Daoy (cell line): ENCODE data around the gene RASL11B. TPM values are rescaled to one million over a fixed set of nuclear protein-coding genes. Genes with fewer than 3 reads are reported as not detected.

Experiments
- DNase-seq: peaks from one replicate; pipeline ENCODE4 v3.0.0-alpha.2; 2015; ENCODE audit warnings: low read depth
- total RNA-seq: library from RNA; depleted of rRNA; stranded (reverse); fragments of >200 nt; shearing (Covaris generic); gene quantifications from 2 replicates; pipeline ENCODE4 v1.2.3, GENCODE V29; 2014

RASL11B gene
- total RNA-seq, 1 experiment from 2014 or later, result 1.8 TPM

DNA sequence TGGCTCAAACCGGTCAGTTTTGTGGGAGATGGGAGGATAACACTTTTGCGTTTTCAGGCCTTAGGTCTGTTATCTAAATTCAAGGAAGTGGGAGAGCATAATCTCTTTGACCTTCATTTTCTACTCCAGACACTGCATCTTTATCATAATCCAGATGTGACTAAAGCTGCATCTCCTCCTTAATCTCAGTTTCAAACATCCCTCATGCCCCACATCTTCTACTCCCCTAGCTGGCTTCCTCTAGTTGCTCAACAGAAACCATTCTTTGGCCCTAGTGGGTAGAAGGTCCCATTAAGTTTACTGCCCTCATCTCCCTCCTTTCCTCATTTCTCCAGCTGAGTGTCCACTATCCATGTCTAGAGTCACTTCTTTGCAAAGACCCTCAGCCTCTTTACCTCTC, 18.8 kb upstream of the RASL11B start:
- no peak for DNase-seq

GRCh38 chr4:52843958-52844357, 18.2 kb upstream of the RASL11B start:
- no peak for DNase-seq

DNA sequence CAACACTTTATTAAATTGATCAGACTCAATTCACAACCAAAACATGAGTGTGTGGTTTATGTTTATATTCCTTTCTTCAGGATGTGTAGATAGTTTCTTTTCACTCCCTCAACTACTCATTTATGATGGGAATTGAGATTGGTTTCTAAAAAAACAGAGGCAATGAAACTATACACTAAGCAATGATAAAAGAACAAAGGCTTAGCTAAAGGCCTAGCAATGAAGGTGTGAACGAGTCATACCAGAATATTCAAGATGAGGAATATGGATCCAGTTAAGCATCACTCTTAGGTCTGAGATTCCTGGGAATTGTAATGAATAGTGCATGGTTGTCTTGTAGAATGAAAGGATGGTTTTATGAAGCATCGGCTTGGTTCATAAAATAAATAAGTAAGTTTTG, 17.5 kb upstream of the RASL11B start:
- DNase-seq, result no peak

DNA sequence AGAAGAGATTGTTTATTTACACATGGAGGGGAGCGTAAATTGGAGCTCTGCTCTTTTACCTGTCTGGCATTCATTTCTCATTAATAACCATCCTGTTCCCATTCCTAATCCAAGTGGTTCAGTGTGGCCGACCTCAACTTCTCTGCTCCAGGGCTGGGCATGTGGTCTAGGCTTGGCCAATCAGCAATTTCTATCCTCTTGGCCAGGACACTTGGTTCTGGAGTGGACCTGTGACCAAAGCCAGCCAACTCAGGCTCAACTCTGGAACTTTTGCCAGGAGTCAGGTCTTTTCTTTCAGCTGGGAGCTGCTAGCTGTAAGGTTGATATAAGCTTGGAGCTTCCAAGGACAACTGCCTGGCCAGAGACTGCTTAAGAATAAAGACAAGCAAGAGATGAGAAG, 15.6 kb upstream of the RASL11B start:
- no peak for DNase-seq

DNA sequence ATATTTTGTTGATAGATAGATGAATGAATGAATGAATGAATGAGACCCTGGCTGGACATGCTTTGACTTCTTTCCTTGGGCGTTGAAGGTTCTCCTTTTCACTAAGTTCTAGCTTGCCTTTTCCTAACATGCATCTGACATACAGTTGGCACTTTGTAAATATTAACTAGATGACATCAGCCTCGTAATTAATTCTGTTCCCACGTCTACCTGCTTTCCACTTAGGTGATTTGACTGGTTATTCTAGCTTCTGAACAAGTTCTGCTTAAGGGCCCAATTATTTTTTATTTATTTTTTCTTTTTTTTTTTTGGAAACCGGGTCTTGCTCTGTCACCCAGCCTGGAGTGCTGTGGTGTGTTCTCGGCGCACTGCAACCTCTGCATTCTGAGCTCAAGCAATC, 13.9 kb upstream of the RASL11B start:
- DNase-seq, result no peak

DNA sequence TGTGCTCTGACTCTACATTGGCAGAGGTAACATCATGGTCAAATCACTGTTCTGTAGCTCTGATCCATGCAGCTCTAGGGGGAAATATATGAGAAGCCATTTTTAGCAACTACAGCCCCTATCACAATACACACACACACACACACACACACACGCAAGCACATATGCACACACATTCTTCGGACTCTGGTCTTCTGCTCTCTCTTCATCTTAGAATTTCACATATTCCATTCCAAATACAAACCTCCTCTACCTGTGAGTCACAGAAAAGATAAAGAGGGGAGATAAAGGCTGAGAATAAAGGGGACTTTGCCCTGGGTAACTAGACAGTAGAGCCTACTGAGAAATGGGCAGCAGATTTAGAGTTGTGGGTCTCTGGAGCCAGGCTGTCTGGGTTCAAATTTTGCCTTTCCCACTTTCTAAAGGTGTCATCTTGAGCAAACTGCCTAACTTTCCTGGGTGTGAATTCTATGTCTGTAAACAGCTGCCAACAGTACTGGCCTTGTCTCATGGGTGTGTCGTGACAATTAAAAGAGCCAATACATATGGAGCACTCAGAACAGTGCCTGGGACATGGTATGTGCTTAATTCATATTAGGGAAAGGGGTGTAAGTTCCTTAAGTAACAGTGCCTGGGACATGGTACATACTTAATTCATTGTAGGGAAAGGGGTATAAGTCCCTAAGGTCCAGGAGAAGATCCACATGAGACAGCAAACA, 11.6 kb upstream of the RASL11B start:
- DNase-seq, result no peak

GRCh38 chr4:52852041-52852440, 10.1 kb upstream of the RASL11B start:
- DNase-seq, result no peak

DNA sequence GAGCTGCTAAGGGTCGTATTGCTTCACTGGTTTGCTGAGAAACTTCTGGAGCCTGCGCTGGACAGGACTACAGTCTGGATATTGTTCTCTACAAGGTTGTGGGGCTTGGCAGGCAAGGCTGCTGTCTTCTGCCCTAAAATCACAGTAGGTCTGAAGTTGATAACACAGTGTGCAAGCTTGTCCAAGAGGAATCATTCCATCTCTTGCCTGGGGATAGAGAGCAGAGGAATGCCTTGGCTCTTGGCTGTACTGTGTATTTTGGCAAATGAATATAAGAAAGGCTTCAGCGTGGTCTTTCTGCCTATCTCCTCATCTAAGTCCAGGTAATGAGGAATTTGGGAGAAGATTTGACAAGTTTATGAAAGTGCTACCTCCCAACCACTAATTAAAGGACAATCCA, 9.4 kb upstream of the RASL11B start:
- DNase-seq, result no peak

DNA sequence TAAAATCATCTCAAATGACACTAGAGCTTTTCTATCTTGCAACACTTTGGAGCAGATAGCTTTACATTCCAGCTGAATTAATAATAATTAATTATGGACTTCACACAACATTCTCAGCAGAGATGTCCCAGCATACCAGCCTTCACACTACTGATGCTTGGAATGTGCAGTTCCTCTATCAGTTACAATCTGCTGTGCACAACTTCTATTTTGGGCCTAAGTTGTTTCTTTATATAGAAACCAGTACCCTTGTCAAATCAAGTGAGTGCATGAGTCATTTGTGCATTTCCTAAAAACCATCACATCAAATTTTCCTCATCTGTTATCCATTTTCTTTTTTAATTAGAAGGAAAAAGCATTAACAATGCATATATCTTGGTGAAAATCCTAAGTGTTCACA, 8.8 kb upstream of the RASL11B start:
- DNase-seq, result no peak

DNA sequence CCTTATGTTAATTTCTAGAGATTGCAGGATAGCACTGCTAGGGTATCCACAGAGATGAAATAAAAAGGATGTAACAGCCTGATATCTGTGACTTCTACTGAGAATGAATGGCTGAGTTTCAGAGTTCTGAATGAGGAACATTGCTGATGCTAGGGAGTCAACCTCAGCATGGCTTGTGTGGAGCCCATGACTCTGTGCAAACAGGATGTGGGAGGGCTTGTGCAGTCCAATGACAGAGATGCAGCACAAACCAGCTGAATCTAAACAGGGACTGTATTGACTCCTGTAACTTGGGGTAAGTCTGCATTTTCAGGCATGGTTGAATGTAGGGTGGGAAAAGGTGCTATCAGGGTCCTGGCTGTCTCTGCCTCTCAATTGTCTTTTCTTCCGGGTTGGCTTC, 5.3 kb upstream of the RASL11B start:
- no peak for DNase-seq

DNA sequence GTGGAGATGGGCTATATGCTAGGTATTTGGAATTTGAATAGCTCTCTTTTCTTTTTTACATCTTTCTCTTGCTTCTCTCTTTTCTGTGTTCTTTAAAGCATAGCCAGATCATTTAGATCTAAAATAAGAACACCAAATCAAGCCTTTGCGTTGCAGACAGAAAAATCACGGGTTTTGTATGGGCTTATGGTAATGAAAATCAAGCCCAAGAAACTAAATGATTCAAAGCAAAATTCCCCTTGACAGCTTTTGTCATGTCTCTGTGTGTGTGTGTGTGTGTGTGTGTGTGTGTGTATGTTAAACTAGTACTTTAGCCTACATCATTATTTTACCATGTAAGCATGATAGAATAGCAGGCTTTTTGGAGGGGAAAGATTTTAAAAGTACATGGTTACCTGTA, 1.8 kb upstream of the RASL11B start:
- no peak for DNase-seq

DNA sequence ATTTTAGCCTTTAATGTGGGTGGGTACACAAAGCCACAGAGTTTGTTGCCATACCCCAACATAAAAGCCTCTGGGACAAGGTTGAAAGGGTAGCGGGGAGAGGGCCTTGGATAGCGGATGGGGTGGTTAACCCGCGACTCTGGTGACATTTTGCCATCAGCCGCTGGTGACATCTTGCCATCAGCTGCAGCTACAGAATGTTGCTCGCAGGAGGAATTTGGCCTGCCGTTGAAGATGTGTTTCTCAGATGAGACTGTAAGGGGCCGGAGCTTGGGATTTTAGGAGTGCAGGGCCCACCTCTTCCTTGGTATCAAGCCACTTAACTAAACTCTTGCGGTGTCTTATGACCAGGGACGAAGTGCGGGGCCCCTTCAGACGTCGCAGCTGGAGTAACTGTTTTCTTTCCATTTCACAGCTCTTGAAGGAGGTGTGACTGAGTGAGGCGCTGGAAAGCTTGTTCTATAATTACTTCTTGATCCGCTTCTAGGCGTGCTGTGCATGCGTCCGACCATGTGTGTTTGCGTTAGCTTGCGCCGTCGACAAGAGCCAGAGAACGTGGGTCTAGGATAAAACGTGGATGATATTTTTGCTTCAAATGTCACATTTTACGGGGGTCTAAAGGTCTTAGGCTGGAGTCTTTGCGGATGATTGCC, 820 bp upstream of the RASL11B start:
- DNase-seq, result no peak

- no peak for DNase-seq
These were observed 583 bp downstream of the RASL11B start for GRCh38 chr4:52862639-52863161.

DNA sequence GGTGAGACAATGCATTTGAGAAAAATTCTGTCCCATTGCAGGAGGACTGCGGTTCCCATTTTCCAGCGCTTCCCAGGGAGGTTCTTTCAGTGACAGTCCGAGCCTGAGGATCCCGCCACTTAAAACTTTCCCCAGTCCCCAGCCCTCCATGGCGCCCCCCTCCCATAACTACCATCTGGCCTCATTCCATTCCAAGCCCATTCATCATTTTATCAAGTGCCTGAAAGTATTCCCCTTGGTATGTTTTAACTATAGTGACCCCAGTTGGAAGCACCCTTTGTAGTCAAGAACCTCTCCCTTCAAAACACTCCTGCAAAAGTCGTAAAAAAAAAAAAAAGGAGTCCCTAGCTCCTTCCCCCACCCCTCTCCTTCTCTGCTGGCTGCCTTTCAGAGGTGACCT, 1.2 kb downstream of the RASL11B start:
- no peak for DNase-seq

DNA sequence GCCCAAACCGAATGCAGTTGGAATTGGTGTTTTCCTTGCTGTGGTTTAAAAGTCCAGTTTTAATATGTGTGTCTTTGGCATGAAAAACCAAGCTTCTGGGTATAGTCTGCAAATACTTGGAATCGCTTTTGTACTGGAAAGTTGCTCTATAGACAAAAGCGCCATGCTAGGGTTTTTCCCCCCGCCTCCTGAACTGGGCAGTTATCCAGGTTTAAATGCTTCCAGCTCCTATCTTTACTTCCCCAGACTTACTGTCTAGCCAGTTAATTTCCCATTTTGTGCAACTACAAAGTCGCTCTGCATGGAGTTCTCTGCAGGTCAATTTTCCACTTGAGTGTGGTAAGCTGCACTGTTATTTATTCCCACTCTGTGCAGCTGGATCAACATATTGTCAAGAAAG, 2.7 kb downstream of the RASL11B start:
- DNase-seq, result no peak

DNA sequence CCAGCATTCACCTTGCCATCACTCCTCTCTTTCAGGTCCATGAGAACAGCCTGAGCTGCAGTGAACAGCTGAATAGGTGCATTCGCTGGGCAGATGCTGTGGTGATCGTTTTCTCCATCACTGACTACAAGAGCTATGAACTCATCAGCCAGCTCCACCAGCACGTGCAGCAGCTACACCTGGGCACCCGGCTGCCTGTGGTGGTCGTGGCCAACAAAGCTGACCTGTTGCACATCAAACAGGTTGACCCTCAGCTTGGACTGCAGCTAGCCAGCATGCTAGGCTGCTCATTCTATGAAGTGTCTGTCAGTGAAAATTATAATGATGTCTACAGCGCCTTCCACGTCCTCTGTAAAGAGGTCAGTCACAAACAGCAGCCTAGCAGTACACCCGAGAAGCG, 3.2 kb downstream of the RASL11B start:
- DNase-seq, result no peak

GRCh38 chr4:52866734-52867133, 4.6 kb downstream of the RASL11B start:
- no peak for DNase-seq

DNA sequence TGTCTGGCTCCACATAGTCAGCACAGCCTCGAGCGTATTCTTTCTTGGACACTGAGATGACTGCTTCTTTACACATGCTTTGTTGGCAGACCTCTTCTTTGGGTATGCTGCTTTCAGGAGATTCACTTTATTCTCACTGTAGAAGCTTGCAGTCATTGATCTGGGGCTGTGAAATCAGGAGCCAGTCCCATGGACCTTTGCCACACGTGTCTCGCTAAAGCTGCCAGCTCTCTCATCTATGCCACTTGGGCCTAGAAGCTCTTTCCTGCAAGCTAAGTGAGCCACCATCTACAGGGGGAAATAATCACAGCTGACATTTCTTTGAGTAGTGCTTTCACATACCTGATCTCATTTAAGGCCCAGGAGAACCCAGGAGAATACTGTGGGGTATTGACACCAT, 5.0 kb downstream of the RASL11B start:
- no peak for DNase-seq

- DNase-seq, result no peak
These were observed 6.0 kb downstream of the RASL11B start for GRCh38 chr4:52868133-52868532.

- no peak for DNase-seq
These were observed 7.1 kb downstream of the RASL11B start for GRCh38 chr4:52869196-52869595.

GRCh38 chr4:52869656-52870055, 7.5 kb downstream of the RASL11B start:
- no peak for DNase-seq

- DNase-seq, result no peak
These were observed 8.1 kb downstream of the RASL11B start for GRCh38 chr4:52870225-52870624.

GRCh38 chr4:52873191-52873590, 11.1 kb downstream of the RASL11B start:
- no peak for DNase-seq
